ENCODE data around the gene FAM13A.

- TF ChIP-seq EP300 (IDR thresholded peaks at IDR 0.05; ENCODE audit: borderline replicate concordance) (no peak), CREB1 (IDR thresholded peaks at IDR 0.05; ENCODE audit: low read depth) (no peak)
- TF ChIP-seq, protein P1, sequence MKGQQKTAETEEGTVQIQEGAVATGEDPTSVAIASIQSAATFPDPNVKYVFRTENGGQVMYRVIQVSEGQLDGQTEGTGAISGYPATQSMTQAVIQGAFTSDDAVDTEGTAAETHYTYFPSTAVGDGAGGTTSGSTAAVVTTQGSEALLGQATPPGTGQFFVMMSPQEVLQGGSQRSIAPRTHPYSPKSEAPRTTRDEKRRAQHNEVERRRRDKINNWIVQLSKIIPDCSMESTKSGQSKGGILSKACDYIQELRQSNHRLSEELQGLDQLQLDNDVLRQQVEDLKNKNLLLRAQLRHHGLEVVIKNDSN (IDR thresholded peaks at IDR 0.05): no peak
Observed at GRCh38 chr4:88794952-88795351, 262.0 kb downstream of the FAM13A start.
